MG63 (cell line): ENCODE results near the gene TSPOAP1. TPM values are rescaled to one million over a fixed set of nuclear protein-coding genes. Genes with fewer than 3 reads are reported as not detected.

Source experiments
- DNase-seq: peaks from one replicate; pipeline ENCODE4 v3.0.0-alpha.2; 2020
- H3K27me3 ChIP-seq: fragments of 250-450 bp; sonication (Bioruptor Pico); 2 replicates; pipeline ENCODE4 v1.5.1; 2020; ENCODE audit warnings: mild to moderate bottlenecking, moderate library complexity
- H3K36me3 ChIP-seq: fragments of 250-450 bp; sonication (Bioruptor Pico); 2 replicates; pipeline ENCODE4 v1.5.1; 2020; ENCODE audit warnings: mild to moderate bottlenecking, moderate library complexity
- H3K4me3 ChIP-seq: fragments of 250-450 bp; sonication (Bioruptor Pico); 2 replicates; pipeline ENCODE4 v1.5.1; 2020; ENCODE audit warnings: mild to moderate bottlenecking, moderate library complexity
- H3K9me3 ChIP-seq: fragments of 250-450 bp; sonication (Bioruptor Pico); 2 replicates; pipeline ENCODE4 v1.5.1; 2020; ENCODE audit warnings: mild to moderate bottlenecking, moderate library complexity
- total RNA-seq: library from RNA; depleted of rRNA; stranded (reverse); fragments of >200 nt; shearing (Covaris generic); gene quantifications from 2 replicates; pipeline ENCODE4 v1.2.3, GENCODE V29; 2014; ENCODE audit warnings: low replicate concordance

Gene TSPOAP1
- total RNA-seq, 1 experiment from 2014 or later, result 7.0 TPM

DNA sequence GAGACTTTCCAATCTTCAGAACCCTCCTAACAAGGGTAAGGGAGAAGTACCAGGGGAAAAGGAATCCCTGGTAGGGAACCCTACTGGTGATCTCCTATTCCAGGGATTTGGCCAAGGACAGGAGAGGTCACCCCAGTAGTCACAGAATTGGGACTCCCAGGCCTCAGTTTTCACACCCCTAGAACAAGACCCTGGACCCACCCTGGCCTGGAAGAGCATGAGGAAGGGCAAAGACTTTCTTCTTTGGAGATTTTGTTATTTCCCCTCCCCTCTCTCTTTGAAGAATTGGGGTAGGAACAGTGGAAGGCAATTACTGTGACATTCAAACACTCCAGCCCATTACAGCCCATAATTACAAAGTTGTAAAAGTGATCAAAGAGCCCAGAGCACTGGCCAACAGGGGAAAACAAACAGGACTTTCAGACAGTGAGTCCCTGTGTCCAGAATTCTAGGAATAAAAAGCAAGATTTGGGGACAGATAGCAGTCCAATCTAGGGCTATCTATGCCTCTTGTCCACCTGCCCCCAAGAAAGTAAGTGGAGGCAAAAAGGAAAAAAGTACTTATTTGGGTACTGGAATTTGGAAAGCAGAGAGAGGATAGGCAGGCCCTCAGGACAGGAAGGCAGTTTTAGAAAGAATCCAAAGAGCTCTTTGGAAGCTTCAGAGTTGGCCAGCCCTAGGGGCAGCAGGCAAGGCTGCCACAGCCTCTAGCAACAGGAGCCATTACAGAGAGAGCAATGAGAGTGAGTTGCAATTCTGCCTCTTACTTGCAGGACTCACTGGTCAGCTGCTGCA is 36.8 kb upstream of the TSPOAP1 start:
- Histone ChIP-seq H3K36me3 (no peaks in the 10 kb centered on the region), H3K4me3 (no peak overlapping the region), H3K27me3 (no peaks in the 10 kb centered on the region), H3K9me3 (no peaks in the 10 kb centered on the region)
- DNase-seq, result no peak

DNA sequence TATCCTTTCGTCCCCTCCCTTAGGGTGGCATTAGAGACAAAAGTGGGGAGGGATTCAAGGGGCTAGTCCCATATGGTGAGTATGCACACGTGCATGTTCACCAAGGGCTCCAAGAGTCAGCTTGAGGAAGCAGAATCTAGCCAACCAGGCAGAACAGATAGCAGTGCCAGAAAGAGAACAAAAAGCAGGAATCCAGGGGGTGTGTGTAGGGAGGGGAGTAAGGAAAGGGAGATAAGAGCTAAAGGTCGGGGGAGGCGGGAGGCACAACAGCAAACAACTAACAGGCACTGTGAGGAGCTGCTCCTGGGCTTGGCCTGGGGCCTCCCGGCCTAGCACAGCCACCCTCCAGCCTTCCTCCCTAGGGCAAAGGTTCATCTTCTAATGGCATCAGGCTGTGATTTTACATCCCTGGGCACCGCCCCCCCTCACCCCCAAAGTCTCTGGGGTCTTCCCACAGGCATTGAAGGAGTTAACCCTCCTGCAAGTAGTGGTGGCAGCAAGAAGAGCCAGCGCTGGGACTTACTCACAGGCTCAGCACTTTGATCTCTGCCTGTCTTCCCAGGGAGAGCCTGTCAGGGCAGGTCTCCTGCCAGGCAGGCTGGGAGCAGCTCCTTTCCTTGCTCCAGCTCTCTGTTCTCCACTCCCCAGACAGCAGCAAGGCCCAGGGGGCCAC is 35.8 kb upstream of the TSPOAP1 start:
- H3K27me3 ChIP-seq, result no peaks in the 10 kb centered on the region
- H3K4me3 ChIP-seq, result no peak overlapping the region
- no peaks in the 10 kb centered on the region for H3K9me3 ChIP-seq
- H3K36me3 ChIP-seq, result no peaks in the 10 kb centered on the region
- DNase-seq, result no peak

DNA sequence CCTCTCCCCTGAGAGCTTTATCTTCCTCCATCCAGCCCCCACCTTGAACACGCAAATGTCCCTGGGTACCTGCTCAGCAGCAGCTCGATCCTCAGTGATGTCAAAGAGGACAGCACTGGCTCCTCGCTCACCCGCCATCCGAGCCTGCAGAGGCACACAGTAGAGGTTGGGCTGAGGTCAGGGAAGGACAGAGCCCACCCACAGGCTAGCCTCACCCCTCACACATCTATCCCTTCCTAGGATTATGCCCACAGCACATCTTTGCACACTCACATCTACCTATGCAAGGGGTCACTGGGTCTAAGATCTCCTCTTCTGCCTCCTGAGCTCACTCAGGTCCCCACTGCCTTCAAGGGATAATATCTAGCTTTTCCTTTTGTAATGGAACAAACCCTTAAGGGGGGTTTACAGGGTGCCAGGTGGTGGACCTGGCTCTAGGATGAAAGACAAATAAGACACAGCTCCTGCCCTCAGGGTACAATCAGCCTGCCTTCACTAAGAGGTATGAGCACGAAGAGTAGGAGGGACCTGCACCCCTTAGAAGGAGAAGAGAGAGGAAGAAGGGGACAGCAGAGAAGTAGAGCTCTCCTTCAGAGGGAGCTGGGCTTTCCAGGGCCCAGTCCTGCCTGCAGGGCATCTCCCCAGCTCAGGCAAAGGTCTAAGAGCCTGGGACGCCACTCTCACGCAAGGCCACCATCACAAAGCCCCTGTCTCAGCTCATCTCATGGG is 35.0 kb upstream of the TSPOAP1 start:
- DNase-seq, result no peak
- Histone ChIP-seq H3K4me3 (no peak overlapping the region), H3K27me3 (no peaks in the 10 kb centered on the region), H3K36me3 (no peaks in the 10 kb centered on the region), H3K9me3 (no peaks in the 10 kb centered on the region)

DNA sequence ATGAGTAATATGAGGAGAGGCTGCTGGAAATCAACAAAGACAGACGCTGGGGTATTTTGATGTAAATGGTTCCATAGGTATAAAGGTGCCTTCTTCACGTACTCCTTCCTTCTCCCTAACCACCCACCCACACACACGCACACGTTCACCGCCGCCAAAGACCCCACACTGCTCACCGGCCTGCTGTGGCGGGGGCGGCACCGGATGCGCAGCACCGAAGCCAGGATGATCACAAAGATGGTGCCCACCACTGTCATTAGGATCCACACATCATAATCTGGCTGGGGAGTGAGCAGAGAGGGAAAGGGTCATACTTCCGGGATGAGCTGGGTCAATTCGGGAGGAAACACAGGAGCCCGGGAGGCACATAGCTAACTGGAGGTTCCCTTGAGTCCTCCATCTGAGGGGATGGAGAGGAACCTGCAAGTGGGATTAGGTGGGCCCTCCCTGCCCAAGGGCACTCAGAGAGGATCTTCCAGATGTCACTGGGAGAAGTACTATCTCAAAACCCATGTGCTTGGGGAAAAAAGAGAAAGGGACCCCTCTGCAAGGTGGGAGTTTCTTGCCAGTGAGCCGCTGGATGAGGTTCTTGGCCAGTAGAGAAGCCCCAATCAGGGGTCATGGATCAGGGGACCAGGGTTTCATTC is 33.9 kb upstream of the TSPOAP1 start:
- H3K4me3 ChIP-seq, result no peak overlapping the region

DNA sequence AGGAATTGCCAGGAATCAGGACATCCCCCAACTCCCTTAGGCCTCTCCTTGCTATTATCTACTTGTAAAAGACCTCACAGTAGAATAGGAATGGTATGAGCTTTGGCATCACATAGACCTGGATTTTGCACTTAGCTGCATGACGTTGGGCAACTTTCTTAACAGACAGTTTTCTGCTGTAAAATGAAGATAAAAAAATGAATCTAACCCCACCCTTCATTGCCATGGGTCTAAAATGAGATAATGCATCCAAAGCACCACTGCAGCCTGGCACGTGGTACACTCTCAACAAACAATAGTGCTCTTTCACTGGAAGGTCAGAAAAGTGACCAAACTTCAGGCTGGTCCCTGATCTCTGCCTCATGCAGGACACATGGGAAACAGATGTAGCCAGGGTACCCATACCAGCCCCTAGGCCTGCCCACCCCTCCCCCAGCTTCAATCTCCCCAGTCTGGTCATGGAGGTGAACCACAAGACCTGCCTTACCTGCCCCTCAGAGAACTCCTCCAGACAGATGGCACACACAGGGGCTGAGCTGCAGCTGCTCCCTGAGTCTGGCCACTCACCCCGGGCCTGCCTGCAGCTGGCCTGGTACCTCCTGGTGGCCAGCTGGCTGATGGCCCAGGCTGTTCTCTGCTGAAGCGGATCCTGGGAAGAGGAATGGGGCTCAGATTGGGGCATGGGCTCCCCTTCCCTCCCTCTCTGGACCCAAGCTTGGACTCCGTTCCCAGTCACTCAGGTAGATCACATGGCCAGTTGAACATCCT is 31.9 kb upstream of the TSPOAP1 start:
- DNase-seq, result no peak

More for the DNA sequence above, 33.9 kb upstream of the TSPOAP1 start:
- Histone ChIP-seq H3K36me3 (no peaks in the 10 kb centered on the region), H3K9me3 (no peaks in the 10 kb centered on the region), H3K27me3 (no peaks in the 10 kb centered on the region)
- DNase-seq, result no peak

DNA sequence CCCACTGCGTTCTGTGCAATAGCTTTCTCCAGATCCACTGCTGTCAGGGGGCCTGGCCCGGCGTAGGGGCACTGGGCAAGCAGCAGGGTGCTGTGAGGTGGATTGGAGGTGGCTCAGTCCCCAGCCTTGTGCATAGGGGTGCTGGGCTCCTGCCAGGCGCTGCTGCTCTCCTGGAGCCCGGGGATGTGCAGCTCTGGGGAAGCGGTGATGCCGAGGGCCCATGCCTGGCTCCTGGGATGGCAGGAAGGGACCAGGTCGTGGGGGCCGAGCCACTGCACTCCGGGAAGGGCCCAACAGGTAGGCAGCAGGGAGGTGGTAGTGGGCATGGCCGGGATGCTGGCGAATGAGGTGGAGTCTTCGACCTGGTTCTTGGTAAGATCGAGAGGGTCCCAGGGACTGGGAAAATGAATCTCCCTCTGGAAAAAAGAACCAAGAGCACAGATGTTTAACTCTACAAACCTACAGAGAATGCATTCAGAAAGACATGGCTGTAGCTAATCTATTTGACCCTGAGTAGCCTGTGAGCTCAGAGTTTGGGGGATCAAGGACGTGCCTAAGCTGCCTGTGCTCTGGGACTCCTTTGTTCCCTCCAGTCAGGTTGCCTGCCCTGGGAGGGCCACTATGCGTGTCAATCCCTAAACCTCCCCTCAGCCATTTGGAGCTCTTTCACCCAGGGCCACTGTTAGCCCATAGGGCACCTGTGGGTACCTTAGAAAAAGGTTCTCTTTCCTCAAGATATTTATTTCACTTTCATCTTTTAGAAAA is 30.0 kb upstream of the TSPOAP1 start:
- Histone ChIP-seq H3K36me3 (no peaks in the 10 kb centered on the region), H3K27me3 (no peaks in the 10 kb centered on the region), H3K4me3 (no peak overlapping the region), H3K9me3 (no peaks in the 10 kb centered on the region)
- DNase-seq, result no peak

More for the DNA sequence above, 31.9 kb upstream of the TSPOAP1 start:
- Histone ChIP-seq H3K27me3 (no peaks in the 10 kb centered on the region), H3K36me3 (no peaks in the 10 kb centered on the region), H3K9me3 (no peaks in the 10 kb centered on the region), H3K4me3 (no peak overlapping the region)

DNA sequence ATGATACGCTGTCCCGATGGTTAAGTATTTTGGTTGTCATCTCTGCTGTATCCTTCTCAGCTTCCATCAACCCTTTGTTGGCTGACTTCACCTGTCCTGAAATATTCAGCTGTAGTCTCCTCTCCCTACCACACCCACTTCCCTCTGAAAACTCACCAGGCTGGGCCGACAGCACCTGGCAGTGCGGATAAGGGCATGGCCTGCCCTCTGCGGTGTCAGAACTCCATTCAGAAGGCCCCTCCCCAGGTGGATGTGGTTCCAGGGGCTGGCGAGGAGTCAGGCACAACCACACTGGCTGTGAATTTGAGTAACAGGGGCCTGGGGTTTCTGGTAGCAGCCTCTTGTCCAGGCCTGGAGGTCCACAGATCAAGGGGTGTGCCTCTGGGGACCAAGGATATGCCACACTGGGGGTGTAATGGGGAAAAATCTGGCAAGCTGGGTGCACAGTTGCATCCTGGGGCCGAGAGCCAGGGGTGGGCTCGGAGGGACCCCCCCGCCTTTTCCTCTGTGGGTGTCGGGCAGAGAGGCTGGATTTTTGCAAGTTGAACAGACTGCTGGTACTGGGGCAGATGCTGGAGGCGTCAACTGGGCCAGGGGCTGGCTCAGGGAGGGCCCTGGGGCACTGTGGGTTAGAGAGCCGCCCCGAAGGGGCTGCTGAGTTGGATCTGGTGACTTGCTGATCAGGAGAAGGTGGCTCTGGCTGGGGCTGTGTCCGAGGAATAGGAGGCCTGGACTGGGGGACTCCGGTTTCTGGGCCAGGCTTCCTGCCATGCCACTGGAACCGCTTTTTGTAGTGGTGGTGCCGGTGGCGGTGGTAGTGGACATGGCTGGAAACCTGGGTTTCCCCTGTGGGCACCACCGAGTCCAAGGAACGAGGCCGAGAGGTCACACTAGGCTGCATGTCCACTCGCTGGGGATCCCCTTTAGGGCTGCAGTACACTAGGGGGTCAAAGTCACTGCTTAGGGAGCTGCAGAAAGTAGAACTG is 29.0 kb upstream of the TSPOAP1 start:
- H3K9me3 ChIP-seq, result no peaks in the 10 kb centered on the region
- no peaks in the 10 kb centered on the region for H3K36me3 ChIP-seq

DNA sequence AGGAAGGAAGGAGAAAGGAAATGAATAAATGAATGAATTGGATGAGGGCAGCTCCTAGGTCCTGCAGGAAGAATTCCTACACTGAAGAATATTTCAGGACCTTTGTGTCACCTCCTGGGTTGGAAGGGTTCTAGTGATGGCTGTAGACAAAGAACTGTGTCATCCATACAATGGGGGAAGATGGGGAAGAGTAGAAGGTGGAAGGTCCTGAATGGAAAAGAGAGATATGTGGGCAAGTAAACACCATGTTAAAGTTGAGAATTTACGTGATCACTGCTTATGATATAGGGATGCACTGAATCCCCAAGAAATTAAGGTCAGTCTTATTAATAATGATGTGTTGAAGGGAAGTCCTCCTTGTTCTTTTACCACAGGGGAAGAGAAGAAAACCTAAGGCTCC is 27.6 kb upstream of the TSPOAP1 start:
- no peak overlapping the region for H3K4me3 ChIP-seq
- no peaks in the 10 kb centered on the region for H3K36me3 ChIP-seq
- no peaks in the 10 kb centered on the region for H3K27me3 ChIP-seq
- no peaks in the 10 kb centered on the region for H3K9me3 ChIP-seq
- DNase-seq, result no peak

More for the DNA sequence above, 29.0 kb upstream of the TSPOAP1 start:
- Histone ChIP-seq H3K4me3 (no peak overlapping the region), H3K27me3 (no peaks in the 10 kb centered on the region)
- no peak for DNase-seq

DNA sequence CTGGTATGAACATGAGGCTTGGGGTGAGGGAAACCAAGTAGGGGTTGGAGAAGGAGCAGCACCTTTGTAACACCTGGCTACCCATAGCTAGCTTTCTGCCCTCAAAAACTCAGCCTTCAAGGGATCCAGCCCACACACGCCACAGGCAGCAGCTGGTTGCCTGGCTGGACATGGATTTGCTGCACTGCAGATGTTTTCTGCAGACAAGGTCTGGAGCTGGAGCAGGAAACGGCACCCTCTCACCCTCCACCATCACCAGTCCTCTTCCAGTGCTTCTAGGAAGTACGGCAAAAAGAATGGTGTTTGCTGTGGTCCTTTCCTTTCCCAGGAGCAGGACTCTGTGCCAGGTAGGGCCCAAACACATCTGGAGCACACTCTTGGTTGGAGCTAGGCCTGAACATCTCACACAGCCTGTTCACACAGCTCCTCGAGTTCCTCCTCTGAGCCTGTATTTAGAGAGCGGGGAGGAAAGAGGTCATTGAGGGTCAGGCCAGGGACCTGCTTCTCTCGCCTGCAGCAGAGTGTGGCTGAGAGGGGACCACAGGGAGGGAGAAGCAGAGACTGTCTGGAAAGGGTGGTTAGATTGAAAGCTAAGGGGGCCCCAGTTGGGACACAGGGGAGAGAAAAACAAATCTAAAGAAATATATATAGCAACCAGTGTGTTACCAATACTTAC is 26.1 kb upstream of the TSPOAP1 start:
- H3K4me3 ChIP-seq, result no peak overlapping the region
- no peak for DNase-seq
- peaks cover 5% of the 10 kb centered on the region for H3K36me3 ChIP-seq
- no peaks in the 10 kb centered on the region for H3K9me3 ChIP-seq
- no peaks in the 10 kb centered on the region for H3K27me3 ChIP-seq

DNA sequence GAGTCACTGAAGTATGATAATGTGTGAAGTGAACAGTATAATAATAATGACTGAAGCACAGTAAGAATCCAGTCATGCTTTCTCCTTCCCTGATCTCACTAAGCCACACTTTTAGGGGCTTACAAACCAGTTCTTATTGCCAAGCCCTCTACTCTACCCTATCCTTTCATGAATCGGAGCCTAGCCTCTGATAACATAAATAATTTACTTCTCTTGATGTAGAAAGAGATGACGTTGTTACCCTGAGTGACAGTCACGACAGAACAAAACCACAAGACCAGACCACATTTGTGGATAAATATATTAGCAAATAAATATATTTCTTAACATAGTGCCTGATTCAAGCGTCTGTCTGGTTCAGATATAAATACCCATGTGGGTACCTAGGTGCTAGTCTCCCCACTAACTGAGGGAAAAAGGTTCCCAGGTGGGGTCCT is 24.8 kb upstream of the TSPOAP1 start:
- H3K36me3 ChIP-seq, result peaks cover 18% of the 10 kb centered on the region
- no peaks in the 10 kb centered on the region for H3K9me3 ChIP-seq
- DNase-seq, result no peak
- peak overlapping the region; percentile 80 for H3K4me3 ChIP-seq
- H3K27me3 ChIP-seq, result no peaks in the 10 kb centered on the region

DNA sequence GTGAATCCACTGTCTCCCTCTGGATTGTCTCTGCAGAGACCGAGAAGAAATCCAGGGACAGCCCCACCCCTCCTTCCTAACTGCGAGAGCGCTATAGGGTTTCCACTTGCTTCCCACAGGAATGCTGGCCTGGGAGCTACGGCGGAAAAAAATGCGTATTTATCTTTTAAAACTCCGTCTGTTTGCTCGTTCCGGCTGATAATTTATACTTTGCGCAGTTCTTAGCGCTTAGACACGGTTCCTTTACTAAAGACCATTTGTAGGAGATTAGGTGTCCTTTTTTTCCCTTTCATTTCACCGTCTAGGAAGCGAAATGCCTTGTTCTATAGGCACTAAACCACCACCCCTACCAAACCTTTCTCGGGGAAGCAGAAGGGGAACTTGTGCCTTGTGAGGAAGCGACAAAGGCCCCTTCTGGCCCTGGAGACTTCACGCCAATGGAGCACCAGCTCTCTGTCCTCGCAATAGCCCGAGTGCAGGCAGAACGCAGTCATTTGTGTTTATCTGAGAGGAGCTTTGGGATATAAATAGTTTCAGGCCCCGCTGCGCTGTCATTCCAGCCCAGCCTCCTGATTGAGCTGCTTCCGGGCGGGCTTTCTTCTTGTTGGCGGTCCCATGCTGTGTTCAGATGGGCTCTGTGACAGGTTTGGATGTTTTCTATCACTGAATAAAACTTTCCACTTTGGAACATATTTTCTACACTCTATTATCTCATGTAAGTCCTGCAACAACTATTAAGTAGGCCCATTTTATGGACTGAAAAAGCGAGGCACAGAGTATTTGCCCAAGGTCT is 24.2 kb upstream of the TSPOAP1 start:
- peak overlapping the region; percentile 80 for H3K4me3 ChIP-seq
- H3K36me3 ChIP-seq, result peaks cover 24% of the 10 kb centered on the region
- H3K9me3 ChIP-seq, result no peaks in the 10 kb centered on the region
- no peak for DNase-seq
- H3K27me3 ChIP-seq, result no peaks in the 10 kb centered on the region

DNA sequence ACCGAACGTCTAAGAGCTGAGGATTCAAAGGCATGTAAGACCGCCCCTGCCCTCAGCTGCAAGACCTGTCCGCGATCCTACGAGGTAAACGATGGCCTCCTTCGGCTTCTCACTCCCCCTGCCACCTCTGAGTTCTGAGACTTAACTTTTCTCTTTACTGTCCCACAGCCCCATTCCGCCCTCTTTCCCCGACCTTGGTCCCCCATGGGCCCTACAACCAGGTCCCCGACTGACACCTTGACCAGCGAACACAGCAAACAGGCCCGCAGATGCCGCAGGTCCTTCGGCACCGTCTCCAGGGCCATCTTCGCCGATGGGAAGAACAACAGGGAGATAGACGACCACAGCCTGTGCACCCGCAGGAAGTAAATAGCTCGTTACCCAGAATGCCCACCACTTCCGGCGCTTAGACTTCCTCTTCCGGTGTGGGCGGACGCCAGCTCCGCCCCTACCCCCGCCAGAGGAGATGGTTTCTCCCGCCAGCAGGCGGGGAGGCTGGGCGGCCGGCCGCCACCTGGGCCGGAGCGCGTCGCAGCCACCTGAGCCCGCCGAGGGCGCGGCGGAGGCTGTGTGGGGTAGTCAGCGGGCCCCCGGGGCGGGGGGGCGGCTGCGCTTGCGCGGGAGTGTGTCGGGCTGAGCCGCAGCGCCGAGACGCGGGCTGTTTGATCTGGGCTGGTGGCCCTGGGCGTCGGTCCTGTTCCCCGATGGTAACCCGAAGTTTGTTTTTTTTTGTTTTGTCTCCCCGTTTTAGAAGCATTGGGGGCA is 23.4 kb upstream of the TSPOAP1 start, which contains the start of gene SUPT4H1:
Gene SUPT4H1, minus strand, starts transcription at position 371 of the 765 bp plus-strand sequence. Its CDS starts 66 bp downstream, at position 305.
- DNase-seq, result peak; percentile 88
- Histone ChIP-seq H3K9me3 (no peaks in the 10 kb centered on the region), H3K4me3 (peak within 1 kb of the TSS; percentile 80), H3K36me3 (peaks cover 32% of the 10 kb centered on the region), H3K27me3 (no peaks in the 10 kb centered on the region)

DNA sequence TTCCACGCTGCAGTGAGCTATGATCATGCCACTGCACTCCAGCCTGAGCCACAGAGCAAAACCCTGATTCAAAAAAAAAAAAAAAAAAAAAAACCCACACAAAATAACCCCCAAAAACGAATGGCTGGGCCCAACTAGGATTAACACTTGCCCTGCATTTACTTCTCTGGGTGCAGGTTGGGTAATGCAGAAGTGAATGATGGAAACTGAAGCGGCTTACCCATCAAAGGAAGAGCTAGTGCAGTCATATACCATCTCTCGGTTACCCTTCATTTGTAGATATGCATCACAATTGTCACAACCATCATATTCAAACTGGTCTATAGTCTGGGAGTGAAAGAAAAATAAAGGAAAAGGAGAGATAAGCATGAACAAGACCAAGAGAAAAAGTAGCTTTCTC is 22.6 kb upstream of the TSPOAP1 start:
- no peaks in the 10 kb centered on the region for H3K27me3 ChIP-seq

More for the DNA sequence above, 22.6 kb upstream of the TSPOAP1 start:
- no peaks in the 10 kb centered on the region for H3K9me3 ChIP-seq
- peaks cover 39% of the 10 kb centered on the region for H3K36me3 ChIP-seq
- no peak for DNase-seq
- H3K4me3 ChIP-seq, result peak overlapping the region; percentile 80
